ENCODE results near the gene ADGRB2. TPM values are rescaled to one million over a fixed set of nuclear protein-coding genes. Genes with fewer than 3 reads are reported as not detected.

ADGRB2 gene
- total RNA-seq, 2 experiments from 2014 or later, result 0.39 to 0.71 TPM

- H3K27ac Mint-ChIP-seq, result no peak overlapping the region
- no peak for DNase-seq
- H3K4me1 Mint-ChIP-seq (ENCODE audit: low read depth), result peaks cover 13% of the 10 kb centered on the region
- TF ChIP-seq CTCF (IDR thresholded peaks at IDR 0.05), result no peak
- H3K27me3 Mint-ChIP-seq, result no peaks in the 10 kb centered on the region
- Histone ChIP-seq H3K4me3 (ENCODE audit: low read length) (no peak overlapping the region), H3K4me1 (ENCODE audit: insufficient read depth, low read length) (peaks cover 21% of the 10 kb centered on the region), H3K36me3 (ENCODE audit: insufficient read depth, low read length) (no peaks in the 10 kb centered on the region), H3K27me3 (ENCODE audit: control insufficient read depth in 1 of 2, insufficient read depth in 2 of 2, low read length in 2 of 2) (no peaks in the 10 kb centered on the region), H3K27ac (ENCODE audit: low read depth in 1 of 2, low read length in 2 of 2) (no peak overlapping the region), H3K9me3 (ENCODE audit: control insufficient read depth in 1 of 2, insufficient read depth in 1 of 2, low read length in 2 of 2) (no peaks in the 10 kb centered on the region)
- no peak overlapping the region for H3K4me3 Mint-ChIP-seq
- ATAC-seq (ENCODE audit: poor library complexity), result no peak
- H3K9me3 Mint-ChIP-seq, result no peaks in the 10 kb centered on the region
- CTCF ChIA-PET, result no interaction called here
- POLR2A ChIA-PET, result no interaction called here
- no peaks in the 10 kb centered on the region for H3K36me3 Mint-ChIP-seq (ENCODE audit: low read depth)
- intact Hi-C loops (cut with DNase I, micrococcal nuclease), result no loop called here
Observed at GRCh38 chr1:31752952-31753475, 11.1 kb downstream of the ADGRB2 start.

GRCh38 chr1:31752258-31752657 lies 11.9 kb downstream of the ADGRB2 start:
- CTCF ChIA-PET, result no interaction called here
- Mint-ChIP-seq H3K27ac (no peak overlapping the region), H3K4me1 (ENCODE audit: low read depth) (peaks cover 13% of the 10 kb centered on the region), H3K27me3 (no peaks in the 10 kb centered on the region), H3K9me3 (no peaks in the 10 kb centered on the region), H3K36me3 (ENCODE audit: low read depth) (no peaks in the 10 kb centered on the region), H3K4me3 (no peak overlapping the region)
- intact Hi-C loops (cut with DNase I, micrococcal nuclease), result no loop called here
- Histone ChIP-seq H3K27me3 (ENCODE audit: control insufficient read depth in 1 of 2, insufficient read depth in 2 of 2, low read length in 2 of 2) (no peaks in the 10 kb centered on the region), H3K4me1 (ENCODE audit: insufficient read depth, low read length) (peaks cover 21% of the 10 kb centered on the region), H3K27ac (ENCODE audit: low read depth in 1 of 2, low read length in 2 of 2) (no peak overlapping the region), H3K4me3 (ENCODE audit: low read length) (no peak overlapping the region), H3K36me3 (ENCODE audit: insufficient read depth, low read length) (no peaks in the 10 kb centered on the region), H3K9me3 (ENCODE audit: control insufficient read depth in 1 of 2, insufficient read depth in 1 of 2, low read length in 2 of 2) (no peaks in the 10 kb centered on the region)
- TF ChIP-seq CTCF (IDR thresholded peaks at IDR 0.05), result no peak
- ATAC-seq (ENCODE audit: poor library complexity) (no peak), DNase-seq (no peak)
- POLR2A ChIA-PET, result no interaction called here

GRCh38 chr1:31751822-31752241 lies 12.3 kb downstream of the ADGRB2 start:
- Histone ChIP-seq H3K4me3 (ENCODE audit: low read length) (no peak overlapping the region), H3K9me3 (ENCODE audit: control insufficient read depth in 1 of 2, insufficient read depth in 1 of 2, low read length in 2 of 2) (no peaks in the 10 kb centered on the region), H3K27me3 (ENCODE audit: control insufficient read depth in 1 of 2, insufficient read depth in 2 of 2, low read length in 2 of 2) (no peaks in the 10 kb centered on the region), H3K36me3 (ENCODE audit: insufficient read depth, low read length) (no peaks in the 10 kb centered on the region), H3K27ac (ENCODE audit: low read depth in 1 of 2, low read length in 2 of 2) (no peak overlapping the region), H3K4me1 (ENCODE audit: insufficient read depth, low read length) (peaks cover 23% of the 10 kb centered on the region)
- intact Hi-C loops (cut with DNase I, micrococcal nuclease), result no loop called here
- no peak for ATAC-seq (ENCODE audit: poor library complexity)
- Mint-ChIP-seq H3K27me3 (no peaks in the 10 kb centered on the region), H3K4me1 (ENCODE audit: low read depth) (peaks cover 13% of the 10 kb centered on the region), H3K9me3 (no peaks in the 10 kb centered on the region), H3K27ac (no peak overlapping the region), H3K36me3 (ENCODE audit: low read depth) (no peaks in the 10 kb centered on the region), H3K4me3 (no peak overlapping the region)
- TF ChIP-seq CTCF (IDR thresholded peaks at IDR 0.05), result no peak
- CTCF ChIA-PET, result no interaction called here
- DNase-seq, result no peak
- POLR2A ChIA-PET, result no interaction called here

Data from CD4-positive, alpha-beta T cell (primary cell).